Thoracic aorta (tissue), 2 donors: Measurements from ENCODE around the gene TAGLN. TPM values are rescaled to one million over a fixed set of nuclear protein-coding genes. Genes with fewer than 3 reads are reported as not detected.

ENCODE experiments used
- ATAC-seq: fragments of 150-250 bp; one replicate; pipeline ENCODE4 v1.8.0; 2017; ENCODE audit warnings: low read depth; ENCODE audit not compliant: insufficient number of reproducible peaks, low FRiP score
- DNase-seq: peaks from one replicate; pipeline ENCODE4 v3.0.0-alpha.2; 2020; ENCODE audit warnings: low spot score
- H3K27ac ChIP-seq, 2 donors: fragments of 200-600 bp; sonication (generic); 1 replicate in 1 of 2; 2 replicates in 1 of 2; pipeline ENCODE4 v1.5.1; 2016; ENCODE audit warnings: mild to moderate bottlenecking in 2 of 2, moderate library complexity in 2 of 2
- H3K27me3 ChIP-seq: fragments of 200-600 bp; sonication (generic); replicated peaks from 2 replicates; pipeline ENCODE4 v1.6.0; 2016; ENCODE audit warnings: mild to moderate bottlenecking; ENCODE audit not compliant: insufficient read depth
- H3K36me3 ChIP-seq: fragments of 200-600 bp; sonication (generic); one replicate; pipeline ENCODE4 v1.5.1; 2016
- H3K4me1 ChIP-seq, 2 donors: fragments of 200-600 bp; sonication (generic); 1 replicate in 1 of 2; 2 replicates in 1 of 2; pipeline versions ENCODE4 v1.5.1 to v1.6.0; 2016; ENCODE audit warnings: low read depth in 2 of 2, mild to moderate bottlenecking in 1 of 2; ENCODE audit not compliant: control insufficient read depth in 1 of 2
- H3K4me3 ChIP-seq: fragments of 200-600 bp; sonication (generic); 2 replicates; pipeline ENCODE4 v1.5.1; 2016; ENCODE audit warnings: mild to moderate bottlenecking
- H3K9me3 ChIP-seq: fragments of 200-600 bp; sonication (generic); 2 replicates; pipeline ENCODE4 v1.5.1; 2016
- CTCF ChIP-seq: fragments of 200-600 bp; sonication (generic); IDR thresholded peaks from one replicate; pipeline ENCODE4 v1.5.1; 2019; ENCODE audit warnings: antibody characterized with exemption
- total RNA-seq, 2 donors: library from RNA; depleted of rRNA; stranded (reverse); fragments of >200 nt; gene quantifications; one replicate each; pipeline versions ENCODE4 v1.1.0 to v1.2.3, GENCODE V29; 2016

Gene TAGLN
- total RNA-seq, 2 donors from 2014 or later: 6,975 to 13,974 TPM

GRCh38 chr11:117193130-117194020 is 5.8 kb upstream of the TAGLN start:
- ATAC-seq (no peak), DNase-seq (no peak)
- Histone ChIP-seq H3K27me3 (no peaks in the 10 kb centered on the region), H3K9me3 (no peaks in the 10 kb centered on the region), H3K36me3 (peaks cover 44% of the 10 kb centered on the region), H3K4me3 (no peak overlapping the region), H3K27ac (no peak overlapping the region), H3K4me1 (peaks cover 0 to 13% of the 10 kb centered on the region in 2 donors)
- no peak for TF ChIP-seq CTCF

GRCh38 chr11:117194267-117194666 is 4.9 kb upstream of the TAGLN start:
- ATAC-seq: no peak
- no peak for TF ChIP-seq CTCF
- Histone ChIP-seq H3K4me1 (peaks cover 0 to 15% of the 10 kb centered on the region in 2 donors), H3K9me3 (no peaks in the 10 kb centered on the region), H3K27me3 (no peaks in the 10 kb centered on the region), H3K4me3 (no peak overlapping the region), H3K27ac (no peak overlapping the region), H3K36me3 (peaks cover 36% of the 10 kb centered on the region)
- DNase-seq: no peak

GRCh38 chr11:117195258-117195657 is 3.9 kb upstream of the TAGLN start:
- Histone ChIP-seq H3K36me3 (peaks cover 29% of the 10 kb centered on the region), H3K4me1 (peaks cover 0 to 15% of the 10 kb centered on the region in 2 donors), H3K9me3 (no peaks in the 10 kb centered on the region), H3K27ac (no peak overlapping the region), H3K4me3 (no peak overlapping the region), H3K27me3 (no peaks in the 10 kb centered on the region)
- TF ChIP-seq CTCF: no peak
- DNase-seq: no peak
- no peak for ATAC-seq

GRCh38 chr11:117195761-117196160 is 3.4 kb upstream of the TAGLN start:
- ATAC-seq: no peak
- no peak overlapping the region for H3K27ac ChIP-seq

More at GRCh38 chr11:117195761-117196160, 3.4 kb upstream of the TAGLN start:
- H3K4me3 ChIP-seq: no peak overlapping the region
- H3K4me1 ChIP-seq: peaks cover 0 to 15% of the 10 kb centered on the region in 2 donors
- peaks cover 29% of the 10 kb centered on the region for H3K36me3 ChIP-seq
- H3K27me3 ChIP-seq: no peaks in the 10 kb centered on the region
- H3K9me3 ChIP-seq: no peaks in the 10 kb centered on the region
- DNase-seq: no peak
- no peak for TF ChIP-seq CTCF
